ENCODE data around the gene THSD7A. TPM values are rescaled to one million over a fixed set of nuclear protein-coding genes. Genes with fewer than 3 reads are reported as not detected.

The THSD7A gene
- total and polyA plus RNA-seq, 2 of the 8 experiments (the other 6 are each of a cell fraction or from before 2014, with no cell fraction given), result 0.44 to 1.2 TPM

DNA sequence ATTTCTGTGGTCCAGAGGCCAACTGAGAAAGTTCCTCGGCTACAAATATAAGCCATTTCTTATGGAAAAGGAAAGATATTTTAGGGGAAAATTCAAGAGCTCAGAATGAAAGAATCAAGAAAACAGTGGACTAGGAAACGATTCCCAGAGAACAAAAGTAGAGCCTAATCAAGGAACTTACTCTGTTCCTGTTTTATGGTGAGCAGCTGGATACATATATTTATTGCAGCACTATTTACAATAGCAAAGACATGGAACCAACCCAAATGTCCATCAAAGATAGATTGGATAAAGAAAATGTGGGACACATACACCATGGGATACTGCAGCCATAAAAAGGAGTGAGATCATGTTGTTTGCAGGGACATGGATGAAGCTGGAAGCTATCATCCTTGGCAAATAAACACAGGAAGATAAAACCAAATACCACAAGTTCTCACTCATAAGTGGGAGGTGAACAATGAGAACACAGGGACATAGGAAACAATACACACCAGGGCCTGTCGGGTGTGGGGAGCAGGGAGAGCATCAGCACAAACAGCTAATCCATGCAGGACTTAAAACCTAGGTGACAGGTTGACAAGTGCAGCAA, 298.7 kb downstream of the THSD7A start:
- POLR2A ChIA-PET (ENCODE audit: partially characterized antibody), result no interaction called here
- CTCF ChIA-PET (ENCODE audit: partially characterized antibody), result no interaction called here
- WGBS, 2 experiments (ENCODE audit: extremely low coverage in 1 of 2, insufficient coverage in 1 of 2, insufficient read length in 1 of 2, insufficient replicate concordance in 2 of 2, low coverage in 1 of 2, low lambda C conversion rate in 2 of 2, missing lambda C conversion rate in 1 of 2), result 88% methylated on average over 3 of the region's 3 CpGs; no CpG with 5 or more reads in 1 of the 2 experiments

More for the DNA sequence above, 298.7 kb downstream of the THSD7A start:
- TF ChIP-seq FOSL1 (IDR thresholded peaks at IDR 0.05; ENCODE audit: insufficient read depth, low read depth, low read length), result no peak
- TF ChIP-seq, protein P1, sequence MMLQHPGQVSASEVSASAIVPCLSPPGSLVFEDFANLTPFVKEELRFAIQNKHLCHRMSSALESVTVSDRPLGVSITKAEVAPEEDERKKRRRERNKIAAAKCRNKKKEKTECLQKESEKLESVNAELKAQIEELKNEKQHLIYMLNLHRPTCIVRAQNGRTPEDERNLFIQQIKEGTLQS (IDR thresholded peaks at IDR 0.05; ENCODE audit: insufficient read depth, low read depth, low read length), result no peak
- TF ChIP-seq HDAC2 (IDR thresholded peaks at IDR 0.05; ENCODE audit: borderline replicate concordance in 1 of 2, low read depth in 2 of 2, low read length in 2 of 2), result no peak
- no peak for DNase-seq (ENCODE audit: low read depth in 1 of 2, low spot score in 2 of 2)
- no peaks in the 10 kb centered on the region for H3K23me2 ChIP-seq (ENCODE audit: low read depth, low read length)
- no peak overlapping the region for H4K5ac ChIP-seq (ENCODE audit: insufficient read length, low read depth, low read length)
- H4K20me1 ChIP-seq (replicated peaks in 1 of 2; ENCODE audit: control insufficient read depth in 1 of 2, insufficient read depth in 2 of 2, low read length in 2 of 2), result no peaks in the 10 kb centered on the region
- no peak overlapping the region for H2BK20ac ChIP-seq (ENCODE audit: low read length)
- no peaks in the 10 kb centered on the region; a peak in 1 of 7 replicates for H3K4me1 ChIP-seq (replicated peaks in 1 of 4; ENCODE audit: control insufficient read depth in 3 of 4, insufficient read depth in 4 of 4, low read length in 3 of 4)
- no peak overlapping the region for H4K91ac ChIP-seq (replicated peaks; ENCODE audit: insufficient read length, low read length)
- H3K27ac ChIP-seq (ENCODE audit: low read depth, low read length), result no peak overlapping the region
- no peak overlapping the region for H3K14ac ChIP-seq (ENCODE audit: insufficient read length)
- H3K36me3 ChIP-seq (ENCODE audit: control insufficient read depth in 2 of 4, insufficient read depth in 4 of 4, low read length in 3 of 4), result no peaks in the 10 kb centered on the region; a peak in 1 of 8 replicates
- H3K4me3 ChIP-seq (ENCODE audit: extremely low read depth in 1 of 4, insufficient read depth in 2 of 4, low read depth in 3 of 4, low read length in 4 of 4), result no peak overlapping the region
- H3K4ac ChIP-seq (replicated peaks; ENCODE audit: insufficient read length, low read depth, low read length), result no peak overlapping the region
- H3K18ac ChIP-seq (ENCODE audit: extremely low read depth, low read length), result no peak overlapping the region
- no peak overlapping the region for H3K56ac ChIP-seq (replicated peaks; ENCODE audit: insufficient read length, low read depth, low read length)
- H4K8ac ChIP-seq (ENCODE audit: extremely low read depth, insufficient read depth, low read length), result no peak overlapping the region
- no peak overlapping the region for H3K9ac ChIP-seq (replicated peaks in 1 of 4; ENCODE audit: extremely low read depth in 1 of 4, low read depth in 3 of 4, low read length in 3 of 4)
- H3K4me2 ChIP-seq (ENCODE audit: insufficient read depth in 1 of 2, low read depth in 2 of 2, low read length in 2 of 2), result no peak overlapping the region
- no peak overlapping the region for H2BK15ac ChIP-seq (ENCODE audit: low read length)
- no peak for FAIRE-seq
- no peak overlapping the region for H2AFZ ChIP-seq (ENCODE audit: low read length)
- H3K79me2 ChIP-seq (ENCODE audit: control insufficient read depth in 1 of 2, insufficient read depth in 2 of 2, low read length in 2 of 2), result no peaks in the 10 kb centered on the region
- no peak overlapping the region for H2AK5ac ChIP-seq (ENCODE audit: low read depth, low read length)
- no peak overlapping the region for H2BK5ac ChIP-seq (ENCODE audit: low read depth, low read length)
- H3K27me3 ChIP-seq (replicated peaks in 1 of 4; ENCODE audit: control insufficient read depth in 3 of 4, extremely low read depth in 1 of 4, insufficient read depth in 3 of 4, low read length in 3 of 4), result peaks cover 0 to 1% (median 0%) of the 10 kb centered on the region in 4 experiments; a peak in 1 of 7 replicates
- no peaks in the 10 kb centered on the region for H3K79me1 ChIP-seq (ENCODE audit: low read depth, low read length)
- no peaks in the 10 kb centered on the region for H3K9me3 ChIP-seq (ENCODE audit: insufficient read depth in 2 of 2, low read depth in 1 of 2, low read length in 1 of 2)
- no peak overlapping the region for H2BK12ac ChIP-seq (ENCODE audit: low read depth, low read length)
- no peak overlapping the region for H3K23ac ChIP-seq (ENCODE audit: insufficient read length)
- H2BK120ac ChIP-seq (replicated peaks; ENCODE audit: low read depth, low read length), result no peak overlapping the region

All from H1 (cell line).